HG03135 (cell line): Measurements from ENCODE around the gene WHAMM.

Experiments
- ATAC-seq: cut with Tn5 transposase; IDR thresholded peaks from one replicate; pipeline ENCODE4 v1.9.1; 2021; ENCODE audit warnings: mild to moderate bottlenecking, moderate library complexity; ENCODE audit not compliant: unreplicated experiment

Gene WHAMM

GRCh38 chr15:82832601-82833361, 23.4 kb downstream of the WHAMM start:
- peak; percentile 75 for ATAC-seq

GRCh38 chr15:82833362-82833682, 23.9 kb downstream of the WHAMM start:
- no peak for ATAC-seq

GRCh38 chr15:82835391-82835917, 26.0 kb downstream of the WHAMM start:
- ATAC-seq: no peak

- ATAC-seq: no peak
Measured at GRCh38 chr15:82838096-82838735, 28.8 kb downstream of the WHAMM start.

GRCh38 chr15:82839136-82839535, 29.7 kb downstream of the WHAMM start:
- ATAC-seq: no peak

- no peak for ATAC-seq
Measured at GRCh38 chr15:82840166-82840565, 30.7 kb downstream of the WHAMM start.

- ATAC-seq: no peak
Measured at GRCh38 chr15:82843566-82843965, 34.1 kb downstream of the WHAMM start.

- no peak for ATAC-seq
Measured at GRCh38 chr15:82845686-82846085, 36.3 kb downstream of the WHAMM start.

- no peak for ATAC-seq
Measured at GRCh38 chr15:82846621-82847020, 37.2 kb downstream of the WHAMM start.

GRCh38 chr15:82847703-82848102, 38.3 kb downstream of the WHAMM start:
- no peak for ATAC-seq

- ATAC-seq: no peak
Measured at GRCh38 chr15:82848241-82848993, 39.0 kb downstream of the WHAMM start.

GRCh38 chr15:82849556-82850512, 40.4 kb downstream of the WHAMM start:
- no peak for ATAC-seq

GRCh38 chr15:82850731-82851130, 41.3 kb downstream of the WHAMM start:
- ATAC-seq: no peak

GRCh38 chr15:82851306-82851850, 42.0 kb downstream of the WHAMM start:
- no peak for ATAC-seq

GRCh38 chr15:82851981-82852511, 42.6 kb downstream of the WHAMM start:
- no peak for ATAC-seq

- ATAC-seq: no peak
Measured at GRCh38 chr15:82852941-82853561, 43.6 kb downstream of the WHAMM start.

GRCh38 chr15:82854554-82854953, 45.1 kb downstream of the WHAMM start:
- no peak for ATAC-seq

GRCh38 chr15:82855286-82856100, 46.1 kb downstream of the WHAMM start:
- no peak for ATAC-seq
